ENCODE measurements around the gene DCAF12. TPM values are rescaled to one million over a fixed set of nuclear protein-coding genes. Genes with fewer than 3 reads are reported as not detected.

DCAF12 gene
- total RNA-seq, 2 experiments from 2014 or later, result 31.7 to 70.5 TPM

DNA sequence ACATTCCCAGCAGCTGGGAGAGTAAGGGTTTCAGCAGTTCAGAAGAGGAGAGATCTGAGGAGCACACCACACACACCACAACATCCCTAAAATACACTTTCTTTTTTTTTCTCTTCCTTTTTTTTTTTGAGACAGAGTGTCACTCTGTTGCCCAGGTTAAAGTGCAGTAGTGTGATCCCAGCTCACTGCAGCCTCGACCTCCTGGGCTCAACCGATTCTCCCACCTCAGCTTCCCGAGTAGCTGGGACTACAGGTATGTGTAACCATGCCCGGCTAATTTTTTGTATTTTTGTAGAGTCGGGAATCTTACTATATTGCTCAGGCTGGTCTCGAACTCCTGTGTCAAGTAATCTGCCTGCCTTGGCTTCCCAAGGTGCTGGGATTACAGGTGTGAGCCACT lies 42.6 kb upstream of the DCAF12 start:
- H3K9me3 ChIP-seq (ENCODE audit: low read length), result no peaks in the 10 kb centered on the region
- H4K20me1 ChIP-seq (ENCODE audit: insufficient read depth, low read length), result no peaks in the 10 kb centered on the region
- no peak overlapping the region for H3K27ac ChIP-seq (ENCODE audit: low read depth, low read length, poor library complexity, severe bottlenecking)
- H3K79me2 ChIP-seq (ENCODE audit: insufficient read depth, low read depth, low read length), result no peaks in the 10 kb centered on the region
- no TSS peak for BruUV-seq (replicated peaks)
- POLR2A ChIA-PET, result interaction anchor here (1.1 to 1.7 kb wide), 2 partner anchors 12 to 64 kb away, joined by 3 to 5 read pairs; no protein-coding TSS in a partner anchor
- DNase-seq (ENCODE audit: low spot score), result no peak
- H3K4me1 ChIP-seq (ENCODE audit: insufficient read depth, low read length, poor library complexity, severe bottlenecking), result peaks cover 12% of the 10 kb centered on the region
- intact Hi-C loops (cut with micrococcal nuclease; ENCODE audit: unreplicated experiment), result no loop called here
- H2AFZ ChIP-seq (ENCODE audit: low read length), result no peak overlapping the region
- H3K9me2 ChIP-seq (ENCODE audit: insufficient read depth, low read length), result no peaks in the 10 kb centered on the region
- no peak overlapping the region for H3K4me2 ChIP-seq (ENCODE audit: low read length)
- H3K4me3 ChIP-seq (ENCODE audit: low read depth, low read length, poor library complexity, severe bottlenecking), result no peak overlapping the region
- no peaks in the 10 kb centered on the region for H3K36me3 ChIP-seq (ENCODE audit: insufficient read depth, low read length)
- TF ChIP-seq, protein P1, sequence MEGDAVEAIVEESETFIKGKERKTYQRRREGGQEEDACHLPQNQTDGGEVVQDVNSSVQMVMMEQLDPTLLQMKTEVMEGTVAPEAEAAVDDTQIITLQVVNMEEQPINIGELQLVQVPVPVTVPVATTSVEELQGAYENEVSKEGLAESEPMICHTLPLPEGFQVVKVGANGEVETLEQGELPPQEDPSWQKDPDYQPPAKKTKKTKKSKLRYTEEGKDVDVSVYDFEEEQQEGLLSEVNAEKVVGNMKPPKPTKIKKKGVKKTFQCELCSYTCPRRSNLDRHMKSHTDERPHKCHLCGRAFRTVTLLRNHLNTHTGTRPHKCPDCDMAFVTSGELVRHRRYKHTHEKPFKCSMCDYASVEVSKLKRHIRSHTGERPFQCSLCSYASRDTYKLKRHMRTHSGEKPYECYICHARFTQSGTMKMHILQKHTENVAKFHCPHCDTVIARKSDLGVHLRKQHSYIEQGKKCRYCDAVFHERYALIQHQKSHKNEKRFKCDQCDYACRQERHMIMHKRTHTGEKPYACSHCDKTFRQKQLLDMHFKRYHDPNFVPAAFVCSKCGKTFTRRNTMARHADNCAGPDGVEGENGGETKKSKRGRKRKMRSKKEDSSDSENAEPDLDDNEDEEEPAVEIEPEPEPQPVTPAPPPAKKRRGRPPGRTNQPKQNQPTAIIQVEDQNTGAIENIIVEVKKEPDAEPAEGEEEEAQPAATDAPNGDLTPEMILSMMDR (conservative IDR thresholded peaks at IDR 0.05; ENCODE audit: low read length), result no peak
- TF ChIP-seq EZH2phosphoT487 (IDR thresholded peaks at IDR 0.05; ENCODE audit: borderline replicate concordance, low read depth, low read length), result no peak
- CTCF ChIA-PET (ENCODE audit: unreplicated experiment), result no interaction called here

DNA sequence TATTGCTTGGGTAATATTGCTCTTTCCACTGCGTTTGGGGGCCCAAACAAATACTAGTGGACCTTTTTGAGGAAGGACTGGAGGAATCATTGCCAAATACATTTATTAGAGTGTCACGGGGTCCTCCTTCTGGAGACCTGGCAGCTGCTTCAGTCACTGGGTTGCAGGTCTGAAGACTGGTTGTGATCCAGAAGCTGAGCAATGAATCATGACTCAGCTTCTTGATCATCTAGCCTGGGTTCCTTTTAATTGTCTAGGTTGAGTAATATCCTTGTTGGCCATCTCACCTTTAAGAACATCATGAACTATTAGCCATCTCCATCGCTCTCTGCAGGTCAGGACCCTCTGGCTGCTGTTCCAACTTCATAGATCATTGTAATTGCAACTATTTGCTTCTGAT lies 36.9 kb upstream of the DCAF12 start:
- Histone ChIP-seq H3K9me3 (ENCODE audit: low read length) (no peaks in the 10 kb centered on the region), H2AFZ (ENCODE audit: low read length) (no peak overlapping the region), H4K20me1 (ENCODE audit: insufficient read depth, low read length) (no peaks in the 10 kb centered on the region), H3K4me2 (ENCODE audit: low read length) (no peak overlapping the region), H3K4me3 (ENCODE audit: low read depth, low read length, poor library complexity, severe bottlenecking) (no peak overlapping the region), H3K36me3 (ENCODE audit: insufficient read depth, low read length) (no peaks in the 10 kb centered on the region), H3K4me1 (ENCODE audit: insufficient read depth, low read length, poor library complexity, severe bottlenecking) (no peaks in the 10 kb centered on the region), H3K27ac (ENCODE audit: low read depth, low read length, poor library complexity, severe bottlenecking) (no peak overlapping the region), H3K9me2 (ENCODE audit: insufficient read depth, low read length) (no peaks in the 10 kb centered on the region), H3K79me2 (ENCODE audit: insufficient read depth, low read depth, low read length) (no peaks in the 10 kb centered on the region)
- ChIA-PET CTCF (ENCODE audit: unreplicated experiment) (no interaction called here), POLR2A (no interaction called here)
- no peak for TF ChIP-seq EZH2phosphoT487 (IDR thresholded peaks at IDR 0.05; ENCODE audit: borderline replicate concordance, low read depth, low read length)
- TF ChIP-seq, protein P1 (conservative IDR thresholded peaks at IDR 0.05; ENCODE audit: low read length), result no peak
- no peak for DNase-seq (ENCODE audit: low spot score)
- no TSS peak for BruUV-seq (replicated peaks)
- intact Hi-C loops (cut with micrococcal nuclease; ENCODE audit: unreplicated experiment), result no loop called here

DNA sequence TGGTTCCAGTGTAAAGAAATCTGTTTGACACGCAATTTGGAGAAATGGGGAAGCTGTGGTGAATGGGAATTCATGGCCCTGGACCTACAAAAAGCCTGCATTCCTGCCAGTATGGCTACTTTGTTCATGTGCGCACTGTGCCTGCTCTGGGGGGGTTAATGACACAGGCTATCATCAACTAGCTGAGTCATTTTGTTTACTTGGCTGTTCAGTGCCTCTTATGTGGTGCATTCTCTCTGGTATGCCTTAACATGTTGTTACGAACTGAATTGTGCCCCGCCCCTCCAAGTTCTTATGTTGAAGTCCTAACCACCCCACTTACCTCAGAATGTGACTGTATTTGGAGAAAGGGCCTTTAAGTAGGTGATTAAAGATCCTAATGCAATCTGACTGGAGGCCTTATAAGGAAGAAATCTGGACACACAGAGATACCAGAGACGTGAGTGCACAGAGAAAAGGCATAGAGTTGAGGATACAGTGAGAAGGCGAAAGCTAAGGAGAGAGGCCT lies 31.9 kb upstream of the DCAF12 start:
- Histone ChIP-seq H4K20me1 (ENCODE audit: insufficient read depth, low read length) (no peaks in the 10 kb centered on the region), H3K27ac (ENCODE audit: low read depth, low read length, poor library complexity, severe bottlenecking) (no peak overlapping the region), H2AFZ (ENCODE audit: low read length) (no peak overlapping the region), H3K4me1 (ENCODE audit: insufficient read depth, low read length, poor library complexity, severe bottlenecking) (peaks cover 2% of the 10 kb centered on the region), H3K36me3 (ENCODE audit: insufficient read depth, low read length) (no peaks in the 10 kb centered on the region), H3K4me2 (ENCODE audit: low read length) (no peak overlapping the region), H3K79me2 (ENCODE audit: insufficient read depth, low read depth, low read length) (no peaks in the 10 kb centered on the region), H3K4me3 (ENCODE audit: low read depth, low read length, poor library complexity, severe bottlenecking) (no peak overlapping the region), H3K9me2 (ENCODE audit: insufficient read depth, low read length) (no peaks in the 10 kb centered on the region), H3K9me3 (ENCODE audit: low read length) (no peaks in the 10 kb centered on the region)
- no peak for DNase-seq (ENCODE audit: low spot score)
- ChIA-PET CTCF (ENCODE audit: unreplicated experiment) (no interaction called here), POLR2A (interaction anchor here (0.6 to 1.2 kb wide), 5 partner anchors 11 to 85 kb away, joined by 3 to 5 read pairs (median 4); no protein-coding TSS in a partner anchor)
- intact Hi-C loops (cut with micrococcal nuclease; ENCODE audit: unreplicated experiment), result loop anchor here (10.0 kb wide), 1 partner anchor 144 kb away; no protein-coding TSS in a partner anchor
- BruUV-seq (replicated peaks), result no TSS peak
- TF ChIP-seq EZH2phosphoT487 (IDR thresholded peaks at IDR 0.05; ENCODE audit: borderline replicate concordance, low read depth, low read length), result no peak
- TF ChIP-seq, protein P1 (conservative IDR thresholded peaks at IDR 0.05; ENCODE audit: low read length), result no peak
